Measurements from ENCODE around the gene SNTB2.
A peak's percentile ranks its signal among the peaks of the same experiment; 100 is the strongest.
"Not testable (repeated sequence)": the region's sequence is repeated elsewhere in the genome, so short reads cannot be mapped to it uniquely, and the experiment has no call there.

Gene SNTB2

GRCh38 chr16:69294051-69294450 is 107.1 kb downstream of the SNTB2 start:
- DNase-seq = no peak

GRCh38 chr16:69296771-69297170 is 109.8 kb downstream of the SNTB2 start:
- DNase-seq = not testable (repeated sequence)

- no peak for DNase-seq
These were observed 111.3 kb downstream of the SNTB2 start for GRCh38 chr16:69298261-69298660.

- no peak for DNase-seq
These were observed 114.2 kb downstream of the SNTB2 start for GRCh38 chr16:69301187-69301586.

- DNase-seq = no peak
These were observed 114.9 kb downstream of the SNTB2 start for GRCh38 chr16:69301861-69302260.

- no peak for DNase-seq
These were observed 115.3 kb downstream of the SNTB2 start for GRCh38 chr16:69302301-69302700.

- DNase-seq = peak in 1 of 2 experiments; percentile 51
These were observed 119.1 kb downstream of the SNTB2 start for GRCh38 chr16:69306031-69306430.

- no peak for DNase-seq
These were observed 120.1 kb downstream of the SNTB2 start for GRCh38 chr16:69307091-69307490.

- no peak for DNase-seq
These were observed 120.9 kb downstream of the SNTB2 start for GRCh38 chr16:69307856-69308255.

- no peak for DNase-seq
These were observed 122.4 kb downstream of the SNTB2 start for GRCh38 chr16:69309316-69309715.

GRCh38 chr16:69310653-69311532 is 123.9 kb downstream of the SNTB2 start, which contains the start of gene VPS4A:
VPS4A (plus strand) TSS chr16:69311350; CDS start chr16:69311512, 162 bp downstream.
- DNase-seq = peak; percentile 93 to 94

- DNase-seq = peak in 1 of 2 experiments; percentile 52
These were observed 124.8 kb downstream of the SNTB2 start for GRCh38 chr16:69311533-69312387.

GRCh38 chr16:69313469-69313868 is 126.5 kb downstream of the SNTB2 start:
- DNase-seq = peak in 1 of 2 experiments; percentile 68

- no peak for DNase-seq
These were observed 127.6 kb downstream of the SNTB2 start for GRCh38 chr16:69314534-69314933.

GRCh38 chr16:69315486-69316311 is 128.7 kb downstream of the SNTB2 start:
- no peak for DNase-seq

GRCh38 chr16:69316595-69317034 is 129.7 kb downstream of the SNTB2 start:
- no peak for DNase-seq

GRCh38 chr16:69318177-69318910 is 131.4 kb downstream of the SNTB2 start:
- DNase-seq = no peak

- no peak for DNase-seq
These were observed 131.9 kb downstream of the SNTB2 start for GRCh38 chr16:69318911-69319289.

- no peak for DNase-seq
These were observed 132.4 kb downstream of the SNTB2 start for GRCh38 chr16:69319381-69319780.

GRCh38 chr16:69319826-69320739 is 133.1 kb downstream of the SNTB2 start:
- no peak for DNase-seq

GRCh38 chr16:69320740-69321073 is 133.7 kb downstream of the SNTB2 start:
- no peak for DNase-seq

Data from NCI-H524 (cell line).